Upper lobe of left lung (tissue), 6 donors: ENCODE data around the gene LRRC8E. TPM values are rescaled to one million over a fixed set of nuclear protein-coding genes. Genes with fewer than 3 reads are reported as not detected.
"Not testable (repeated sequence)": the region's sequence is repeated elsewhere in the genome, so short reads cannot be mapped to it uniquely, and the experiment has no call there.

Experiments
- ATAC-seq, 2 donors: fragments of 200-7000 bp; cut with Tn5 transposase; one replicate each; pipeline ENCODE4 v1.9.1; 2022; ENCODE audit warnings: mild to moderate bottlenecking in 2 of 2, moderate library complexity in 2 of 2; ENCODE audit not compliant: low FRiP score in 2 of 2
- DNase-seq, 2 donors: peaks; one replicate each; pipeline ENCODE4 v3.0.0-alpha.2; 2019 to 2020
- H3K27ac ChIP-seq, 4 donors: fragments of 200-600 bp; sonication (generic); one replicate each; pipeline ENCODE4 v1.5.1; 2016 to 2019
- H3K27me3 ChIP-seq, 4 donors: fragments of 200-600 bp; sonication (generic); one replicate each; pipeline ENCODE4 v1.5.1; 2017 to 2019
- H3K36me3 ChIP-seq, 4 donors: fragments of 200-600 bp; sonication (generic); one replicate each; pipeline ENCODE4 v1.5.1; 2016 to 2019
- H3K4me1 ChIP-seq, 4 donors: fragments of 200-600 bp; sonication (generic); one replicate each; pipeline ENCODE4 v1.5.1; 2018 to 2019
- H3K4me3 ChIP-seq, 4 donors: fragments of 200-600 bp; sonication (generic); one replicate each; pipeline ENCODE4 v1.5.1; 2017 to 2019; ENCODE audit warnings: mild to moderate bottlenecking in 2 of 4, moderate library complexity in 1 of 4
- H3K9me3 ChIP-seq, 4 donors: fragments of 200-600 bp; sonication (generic); one replicate each; pipeline ENCODE4 v1.5.1; 2018 to 2019
- CTCF ChIP-seq, 6 experiments: fragments of 450-650 bp in 4 of 6; fragments of 200-600 bp in 2 of 6; sonication (generic) in 2 of 6; IDR thresholded peaks; one replicate each; pipeline ENCODE4 v1.5.1; 2016 to 2019; ENCODE audit warnings: antibody characterized with exemption in 6 of 6
- EP300 ChIP-seq, 4 donors: sonication (generic); formaldehyde crosslinking; IDR thresholded peaks; one replicate each; pipeline ENCODE4 v1.5.1; 2017; ENCODE audit warnings: antibody characterized with exemption in 4 of 4, control low read depth in 2 of 4
- POLR2A ChIP-seq, 4 donors: fragments of 450-650 bp; IDR thresholded peaks; one replicate each; pipeline ENCODE4 v1.5.1; 2016 to 2017; ENCODE audit warnings: antibody characterized with exemption in 4 of 4, mild to moderate bottlenecking in 2 of 4
- POLR2AphosphoS5 ChIP-seq, 2 donors: sonication (generic); formaldehyde crosslinking; IDR thresholded peaks; one replicate each; pipeline ENCODE4 v1.5.1; 2017; ENCODE audit warnings: antibody characterized with exemption in 2 of 2
- WGBS, 2 donors: methylation state at CpG; one replicate each; pipeline ENCODE4 v1.1.5; 2017 to 2018; 5-methylcytosine and 5-hydroxymethylcytosine counted together
- total RNA-seq, 6 donors: library from RNA; depleted of rRNA in 4 of 6; stranded (reverse); fragments of >200 nt in 4 of 6; gene quantifications; one replicate each; pipeline versions ENCODE4 v1.1.0 to v1.2.1, GENCODE V29; 2016 to 2021
- donor health status: DM: no; HTN: no; CAD: no; lungs with moderate emphysema.
- donor health status: DM: no; HTN: yes; CAD: no; lungs with severe emphysema.

Gene LRRC8E
- total RNA-seq, 6 donors from 2014 or later: 1.0 to 11.7 (median 6.9) TPM

- Histone ChIP-seq H3K36me3 (no peaks in the 10 kb centered on the region), H3K9me3 (no peaks in the 10 kb centered on the region), H3K4me3 (no peak overlapping the region), H3K27ac (no peak overlapping the region), H3K4me1 (peaks cover 0 to 13% (median 9%) of the 10 kb centered on the region in 4 donors), H3K27me3 (peaks cover 0 to 8% (median 4%) of the 10 kb centered on the region in 4 donors)
- no peak for ATAC-seq
- TF ChIP-seq POLR2A (IDR thresholded peaks at IDR 0.05): no peak
- no peak for TF ChIP-seq CTCF (IDR thresholded peaks at IDR 0.05)
- TF ChIP-seq POLR2AphosphoS5 (IDR thresholded peaks at IDR 0.05): no peak
- no peak for TF ChIP-seq EP300 (IDR thresholded peaks at IDR 0.05)
- DNase-seq: no peak
- WGBS, 2 donors: 85 to 87% methylated on average over 8 of the region's 8 CpGs
These were observed 2.5 kb upstream of the LRRC8E start for GRCh38 chr19:7885818-7886217.

DNA sequence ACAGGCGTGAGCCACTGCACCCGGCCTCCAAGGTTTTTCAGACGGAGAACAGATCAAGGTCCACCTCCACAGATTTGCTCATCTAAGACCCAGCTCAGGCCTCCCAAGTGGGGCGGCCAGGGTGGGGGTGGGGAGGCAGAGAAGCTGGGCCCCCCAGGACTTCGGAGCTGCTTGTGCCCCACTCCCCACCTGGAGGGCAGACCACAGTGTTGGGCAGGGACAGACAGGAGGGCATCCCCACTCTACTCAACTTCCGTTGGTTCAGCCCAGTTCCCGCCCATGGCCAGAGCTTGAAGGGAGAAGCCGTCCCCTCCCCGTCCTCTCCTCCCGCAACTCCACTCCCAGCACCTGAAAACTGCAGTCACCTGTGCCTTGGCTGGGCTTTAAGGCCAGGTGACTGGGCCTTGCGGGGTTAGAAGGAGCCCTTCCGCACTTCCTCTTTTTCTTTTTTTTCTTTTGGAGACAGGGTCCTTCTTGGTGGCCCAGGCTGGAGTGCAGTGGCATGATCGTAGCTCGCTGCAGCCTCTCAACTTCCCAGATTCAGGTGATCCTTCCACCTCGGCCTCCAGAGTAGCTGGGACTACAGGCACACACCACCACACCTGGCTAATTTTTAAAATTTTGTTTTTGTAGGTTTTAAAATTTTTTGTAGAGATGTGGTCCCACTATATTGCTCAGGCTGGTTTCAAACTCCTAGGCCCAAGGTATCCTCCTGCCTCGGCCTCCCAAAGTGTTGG lies 734 bp upstream of the LRRC8E start:
- peaks cover 0 to 8% (median 4%) of the 10 kb centered on the region in 4 donors for H3K27me3 ChIP-seq
- H3K9me3 ChIP-seq: no peaks in the 10 kb centered on the region
- DNase-seq (no peak), ATAC-seq (no peak)
- no peak for TF ChIP-seq CTCF (IDR thresholded peaks at IDR 0.05)
- TF ChIP-seq POLR2AphosphoS5 (IDR thresholded peaks at IDR 0.05): no peak
- no peak for TF ChIP-seq POLR2A (IDR thresholded peaks at IDR 0.05)
- TF ChIP-seq EP300 (IDR thresholded peaks at IDR 0.05): no peak
- peak overlapping the region in 1 of 4 donors; percentile 52 for H3K4me3 ChIP-seq
- H3K36me3 ChIP-seq: no peaks in the 10 kb centered on the region
- H3K4me1 ChIP-seq: peaks cover 0 to 13% (median 9%) of the 10 kb centered on the region in 4 donors
- 80 to 85% methylated on average over 13 to 16 of the region's 16 CpGs for WGBS, 2 donors
- H3K27ac ChIP-seq: no peak overlapping the region

DNA sequence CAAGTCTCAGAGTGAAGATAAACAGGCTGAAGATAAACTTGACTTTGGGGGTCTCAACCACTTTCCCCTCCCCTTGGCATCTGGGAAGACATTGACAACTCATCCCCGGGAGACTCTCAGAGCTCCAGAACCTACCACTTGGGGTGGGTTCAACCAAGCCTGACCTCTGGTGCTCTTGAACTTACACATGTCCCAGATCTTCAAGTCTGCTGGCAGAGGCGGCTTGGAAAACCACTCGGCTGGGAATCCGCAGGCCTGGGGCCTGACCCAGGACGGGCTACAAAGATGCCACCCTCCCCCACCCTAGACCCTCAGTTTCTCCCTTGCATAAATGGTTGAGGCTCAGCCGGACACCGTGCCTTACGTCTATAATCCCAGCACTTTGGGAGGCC lies 512 bp downstream of the LRRC8E start:
- peaks cover 0 to 13% (median 9%) of the 10 kb centered on the region in 4 donors for H3K4me1 ChIP-seq
- DNase-seq (no peak), ATAC-seq (peak in 1 of 2 donors; percentile 11)
- H3K27me3 ChIP-seq: peaks cover 0 to 8% (median 4%) of the 10 kb centered on the region in 4 donors
- WGBS, 2 donors: 69 to 86% methylated on average over 3 to 8 of the region's 8 CpGs
- TF ChIP-seq CTCF (IDR thresholded peaks at IDR 0.05) (no peak), EP300 (IDR thresholded peaks at IDR 0.05) (no peak), POLR2A (IDR thresholded peaks at IDR 0.05) (no peak), POLR2AphosphoS5 (IDR thresholded peaks at IDR 0.05) (no peak)
- H3K9me3 ChIP-seq: no peaks in the 10 kb centered on the region
- H3K4me3 ChIP-seq: peak overlapping the region in 3 of 4 donors; percentile 47 to 54 (median 52)
- peak overlapping the region in 2 of 4 donors; percentile 52 to 64 for H3K27ac ChIP-seq
- H3K36me3 ChIP-seq: no peaks in the 10 kb centered on the region

DNA sequence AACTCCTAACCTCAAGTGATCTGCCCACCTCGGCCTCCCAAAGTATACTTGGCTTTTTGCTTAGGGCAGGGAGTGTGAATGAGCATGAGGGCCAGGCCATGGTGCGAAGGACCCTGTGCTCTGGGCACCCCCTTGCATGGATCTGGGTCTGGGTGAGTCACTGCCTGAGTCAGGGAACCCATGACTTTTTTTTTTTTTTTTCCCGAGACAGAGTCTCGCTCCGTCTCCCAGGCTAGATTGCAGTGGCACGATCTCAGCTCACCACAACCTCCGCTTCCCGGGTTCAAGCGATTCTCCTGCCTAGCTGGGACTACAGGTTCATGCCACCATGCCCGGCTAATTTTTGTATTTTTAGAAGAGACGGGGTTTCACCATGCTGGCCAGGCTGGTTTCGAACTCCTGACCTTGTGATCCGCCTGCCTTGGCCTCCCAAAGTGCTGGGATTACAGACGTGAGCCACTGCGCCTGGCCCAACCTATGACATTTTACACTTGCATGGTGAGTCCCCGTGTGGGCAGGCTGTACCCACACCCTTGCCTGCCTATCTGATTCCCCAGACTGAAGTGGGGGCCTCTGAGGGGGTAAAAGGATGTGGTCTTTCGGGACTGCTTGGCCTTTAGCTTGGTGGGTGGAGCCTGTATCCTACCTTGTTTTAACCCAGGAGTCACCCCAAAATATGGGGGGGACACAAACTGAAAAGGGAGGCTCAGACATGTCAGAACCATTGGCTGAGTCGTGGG lies 5.2 kb downstream of the LRRC8E start:
- H3K4me1 ChIP-seq: peaks cover 0 to 13% (median 8%) of the 10 kb centered on the region in 4 donors
- not testable (repeated sequence) for H3K27me3 ChIP-seq, H3K27ac ChIP-seq, ATAC-seq, H3K9me3 ChIP-seq, H3K4me3 ChIP-seq, H3K36me3 ChIP-seq, DNase-seq
- 79% methylated on average over 18 of the region's 18 CpGs for WGBS, 2 donors

GRCh38 chr19:7894612-7895309 lies 6.5 kb downstream of the LRRC8E start:
- TF ChIP-seq POLR2AphosphoS5 (IDR thresholded peaks at IDR 0.05) (no peak), POLR2A (IDR thresholded peaks at IDR 0.05) (peak in 2 of 4 donors; percentile 8 to 40), CTCF (IDR thresholded peaks at IDR 0.05) (peak in 1 of 6 experiments; percentile 12)
- H3K27me3 ChIP-seq: no peaks in the 10 kb centered on the region
- H3K27ac ChIP-seq: peak overlapping the region; percentile 32 to 80 (median 50)
- H3K9me3 ChIP-seq: no peaks in the 10 kb centered on the region
- 43 to 44% methylated on average over 10 to 13 of the region's 18 CpGs for WGBS, 2 donors
- H3K36me3 ChIP-seq: no peaks in the 10 kb centered on the region
- H3K4me1 ChIP-seq: peaks cover 0 to 9% (median 6%) of the 10 kb centered on the region in 4 donors
- H3K4me3 ChIP-seq: peak overlapping the region in 1 of 4 donors; percentile 6
- peak; percentile 45 to 77 for ATAC-seq
- DNase-seq: peak in 1 of 2 donors; percentile 79
